IMR-90 (cell line): Measurements from ENCODE around the gene ARHGAP24. TPM values are rescaled to one million over a fixed set of nuclear protein-coding genes. Genes with fewer than 3 reads are reported as not detected.

Experiments
- ATAC-seq: fragments of 200-7000 bp; cut with Tn5 transposase; 2 replicates; pipeline ENCODE4 v1.9.1; 2020; ENCODE audit warnings: low read depth, mild to moderate bottlenecking, moderate library complexity
- BruUV-seq: library from RNA; stranded (reverse); fragments of 400-500 nt; replicated peaks from 2 replicates; lab custom pipeline; 2021; lab: Mats Ljungman, UMichigan
- CTCF ChIA-PET: fragments of 300-600 bp; formaldehyde crosslinking; extraction: SDS; loops from one replicate; lab custom pipeline; 2021; ENCODE audit warnings: antibody characterized with exemption; lab: Yijun Ruan, JAX
- POLR2A ChIA-PET: fragments of 300-600 bp; sonication (Branson Sonifier 250); formaldehyde crosslinking; loops from one replicate; lab custom pipeline; 2022; ENCODE audit warnings: antibody characterized with exemption; ENCODE audit not compliant: unreplicated experiment; lab: Charles Lee
- DNase-seq: peaks from one replicate; pipeline ENCODE4 v3.0.0; 2013
- H2AFZ ChIP-seq: replicated peaks from 2 replicates; pipeline ENCODE3; 2013; ENCODE audit warnings: low read length, mild to moderate bottlenecking; ENCODE audit not compliant: poor library complexity
- H2AK5ac ChIP-seq: 2 replicates; pipeline ENCODE4 v1.6.1; 2013; ENCODE audit warnings: low read depth, low read length, inconsistent platforms
- H2AK9ac ChIP-seq: replicated peaks from 2 replicates; pipeline ENCODE3; 2013; ENCODE audit warnings: mild to moderate bottlenecking, low read depth, low read length, moderate library complexity; ENCODE audit not compliant: poor library complexity
- H2BK120ac ChIP-seq: 2 replicates; pipeline ENCODE4 v1.6.1; 2013; ENCODE audit warnings: low read depth, low read length, inconsistent platforms
- H2BK15ac ChIP-seq: 3 replicates; pipeline ENCODE4 v1.6.1; 2013; ENCODE audit warnings: low read depth, low read length, inconsistent platforms
- H2BK20ac ChIP-seq: 2 replicates; pipeline ENCODE4 v1.6.1; 2013; ENCODE audit warnings: low read depth, mild to moderate bottlenecking, inconsistent platforms, low read length, moderate library complexity
- H2BK5ac ChIP-seq: 2 replicates; pipeline ENCODE4 v1.6.1; 2013; ENCODE audit warnings: mild to moderate bottlenecking, low read depth, low read length, inconsistent platforms; ENCODE audit not compliant: poor library complexity, severe bottlenecking
- H3K14ac ChIP-seq: replicated peaks from 2 replicates; pipeline ENCODE4 v1.6.1; 2013; ENCODE audit warnings: low read depth, low read length, inconsistent platforms
- H3K18ac ChIP-seq: 2 replicates; pipeline ENCODE4 v1.6.1; 2013; ENCODE audit warnings: low read depth, low read length, control low read depth
- H3K23ac ChIP-seq: 2 replicates; pipeline ENCODE4 v1.6.1; 2013; ENCODE audit warnings: low read depth, low read length, inconsistent platforms
- H3K27ac ChIP-seq: 2 replicates; pipeline ENCODE4 v1.5.1; 2013; ENCODE audit warnings: mild to moderate bottlenecking, control low read depth, low read length; ENCODE audit not compliant: insufficient read depth
- H3K27me3 ChIP-seq: 2 replicates; pipeline ENCODE4 v1.6.1; 2013; ENCODE audit warnings: low read length; ENCODE audit not compliant: control insufficient read depth, insufficient read depth
- H3K36me3 ChIP-seq: 2 replicates; pipeline ENCODE4 v1.6.1; 2013; ENCODE audit warnings: low read length, mixed read lengths; ENCODE audit not compliant: control insufficient read depth, insufficient read depth
- H3K4ac ChIP-seq: 2 replicates; pipeline ENCODE4 v1.6.1; 2013; ENCODE audit warnings: low read depth, low read length, inconsistent platforms
- H3K4me1 ChIP-seq: 2 replicates; pipeline ENCODE4 v1.6.1; 2013; ENCODE audit warnings: low read length, mixed read lengths; ENCODE audit not compliant: control insufficient read depth, insufficient read depth
- H3K4me2 ChIP-seq: 2 replicates; pipeline ENCODE4 v1.6.1; 2013; ENCODE audit warnings: low read depth, mild to moderate bottlenecking, control low read depth, low read length, moderate library complexity
- H3K4me3 ChIP-seq: 2 replicates; pipeline ENCODE4 v1.5.1; 2013; ENCODE audit warnings: low read depth, mild to moderate bottlenecking, control low read depth, low read length, moderate library complexity; ENCODE audit not compliant: insufficient read depth
- H3K56ac ChIP-seq: 2 replicates; pipeline ENCODE4 v1.6.1; 2013; ENCODE audit warnings: low read length, inconsistent platforms; ENCODE audit not compliant: insufficient read depth; ENCODE audit errors: extremely low read depth
- H3K79me1 ChIP-seq, 2 experiments: 2 replicates each; pipeline ENCODE4 v1.6.1; 2013; ENCODE audit warnings: low read length in 2 of 2, inconsistent platforms in 1 of 2, low read depth in 1 of 2
- H3K9ac ChIP-seq: 2 replicates; pipeline ENCODE4 v1.6.1; 2013; ENCODE audit warnings: low read depth, low read length, control low read depth
- H3K9me1 ChIP-seq: 2 replicates; pipeline ENCODE4 v1.6.1; 2013; ENCODE audit warnings: low read length, inconsistent platforms; ENCODE audit not compliant: insufficient read depth
- H3K9me3 ChIP-seq: 2 replicates; pipeline ENCODE4 v1.6.1; 2013; ENCODE audit warnings: low read length; ENCODE audit not compliant: control insufficient read depth, insufficient read depth
- H4K20me1 ChIP-seq: 2 replicates; pipeline ENCODE4 v1.6.1; 2013; ENCODE audit warnings: low read length, inconsistent platforms; ENCODE audit not compliant: insufficient read depth
- H4K5ac ChIP-seq: 2 replicates; pipeline ENCODE4 v1.6.1; 2013; ENCODE audit warnings: mild to moderate bottlenecking, low read depth, low read length, control low read depth
- H4K8ac ChIP-seq, 2 experiments: 2 replicates each; pipeline ENCODE4 v1.6.1; 2013; ENCODE audit warnings: low read depth in 2 of 2, low read length in 2 of 2, control low read depth in 1 of 2, inconsistent platforms in 1 of 2
- H4K91ac ChIP-seq: 2 replicates; pipeline ENCODE4 v1.6.1; 2013; ENCODE audit warnings: low read depth, low read length, inconsistent platforms; ENCODE audit not compliant: insufficient read depth
- BHLHE40 ChIP-seq: fragments of 150-350 bp; IDR thresholded peaks from 2 replicates; pipeline ENCODE4 v1.6.1; 2016; ENCODE audit warnings: mild to moderate bottlenecking, low read depth, low read length
- CHD1 ChIP-seq: IDR thresholded peaks from 2 replicates; pipeline ENCODE4 v1.6.1; 2012; ENCODE audit warnings: low read depth, low read length, improper control_type of control experiment
- MAFK ChIP-seq: IDR thresholded peaks from 2 replicates; pipeline ENCODE4 v1.6.1; 2012; ENCODE audit warnings: low read depth, low read length, improper control_type of control experiment
- NFE2L2 ChIP-seq: fragments of 150-350 bp; IDR thresholded peaks from 2 replicates; pipeline ENCODE4 v1.6.1; 2016; ENCODE audit warnings: low read depth, mild to moderate bottlenecking, low read length
- WGBS, 2 experiments: methylation state at CpG; one replicate each; pipeline versions ENCODE4 v1.1.5 to v1.1.7; 2013; ENCODE audit warnings: missing lambda C conversion rate in 2 of 2; ENCODE audit not compliant: insufficient read length in 1 of 2; ENCODE audit errors: extremely low coverage in 2 of 2; 5-methylcytosine and 5-hydroxymethylcytosine counted together
- dilution Hi-C: fragments of 300-500 bp; cut with HindIII; formaldehyde crosslinking; loops from one replicate; pipeline ENCODE4 v1.14.3; 2018; ENCODE audit warnings: low sequenced_read_pairs; ENCODE audit not compliant: unreplicated experiment
- in situ Hi-C: fragments of 300-500 bp; cut with MboI; formaldehyde crosslinking; loops from 3 replicates; pipeline ENCODE4 v1.14.3; 2019; ENCODE audit warnings: low sequenced_read_pairs, inconsistent platforms, mixed read lengths
- intact Hi-C: fragments of 100-400 bp; cut with micrococcal nuclease; formaldehyde crosslinking; loops from 2 replicates; pipeline ENCODE4 v1.10.0; 2022
- polyA plus RNA-seq, 3 experiments: library from polyadenylated mRNA; depleted of rRNA; stranded (reverse); fragments of >200 nt; gene quantifications; 2 replicates each; pipeline ENCODE4 v1.2.3, GENCODE V29; 2012; ENCODE audit warnings: low replicate concordance in 1 of 3
- total RNA-seq: library from RNA; depleted of rRNA; stranded (reverse); fragments of >200 nt; gene quantifications from 2 replicates; pipeline ENCODE4 v1.2.3, GENCODE V29; 2012

ARHGAP24 gene
- total and polyA plus RNA-seq, 2 of the 4 experiments (the other 2 are of a cell fraction), result 11.9 to 24.0 TPM

- Histone ChIP-seq H3K56ac (no peak overlapping the region), H4K8ac (no peak overlapping the region), H3K14ac (no peak overlapping the region), H3K4ac (no peak overlapping the region), H3K9me1 (no peaks in the 10 kb centered on the region), H3K27ac (no peak overlapping the region), H2BK120ac (no peak overlapping the region), H2AK5ac (no peak overlapping the region), H3K18ac (no peak overlapping the region), H2BK5ac (no peak overlapping the region), H3K4me1 (no peaks in the 10 kb centered on the region), H4K20me1 (no peaks in the 10 kb centered on the region), H2AK9ac (no peak overlapping the region), H4K91ac (no peak overlapping the region), H3K23ac (no peak overlapping the region), H3K4me3 (no peak overlapping the region), H2BK15ac (no peak overlapping the region), H2AFZ (no peak overlapping the region), H3K36me3 (no peaks in the 10 kb centered on the region), H3K27me3 (no peaks in the 10 kb centered on the region), H3K9me3 (no peaks in the 10 kb centered on the region), H2BK20ac (no peak overlapping the region), H3K9ac (no peak overlapping the region), H4K5ac (no peak overlapping the region), H3K4me2 (no peak overlapping the region), H3K79me1 (no peaks in the 10 kb centered on the region)
- CTCF ChIA-PET, result no interaction called here
- TF ChIP-seq NFE2L2 (no peak), CHD1 (no peak), MAFK (no peak), BHLHE40 (no peak)
- WGBS, 2 experiments, result no CpG with 5 or more reads among the region's 2 CpGs
- no TSS peak for BruUV-seq
- POLR2A ChIA-PET, result no interaction called here
- dilution Hi-C loops, result no loop called here
- ATAC-seq (no peak), DNase-seq (no peak)
- in situ Hi-C loops, result no loop called here
- intact Hi-C loops, result no loop called here
Measured at GRCh38 chr4:85446141-85446861, 28.6 kb upstream of the ARHGAP24 start.
